H1 (cell line): ENCODE results near the gene MACROH2A1. TPM values are rescaled to one million over a fixed set of nuclear protein-coding genes. Genes with fewer than 3 reads are reported as not detected.

Experiments
- CTCF ChIA-PET: fragments of 300-600 bp; sonication (Branson Sonifier 250); formaldehyde crosslinking; loops from one replicate; lab custom pipeline; 2021; ENCODE audit not compliant: partially characterized antibody; lab: Charles Lee
- POLR2A ChIA-PET: fragments of 300-600 bp; sonication (Branson Sonifier 250); formaldehyde crosslinking; loops from one replicate; lab custom pipeline; 2021; ENCODE audit warnings: inconsistent platforms; ENCODE audit not compliant: partially characterized antibody; lab: Charles Lee
- DNase-seq, 2 experiments: peaks; one replicate each; pipeline versions ENCODE4 v3.0.0 to v3.0.0-alpha.2; 2010 to 2022; ENCODE audit warnings: low spot score in 2 of 2, low read depth in 1 of 2, mixed read lengths in 1 of 2
- FAIRE-seq: peaks from 2 replicates; lab custom pipeline; 2011; peaks lifted over from hg19 to GRCh38; lab: Jason Lieb, UNC
- H2AFZ ChIP-seq: 2 replicates; pipeline ENCODE4 v1.8.1; 2012; ENCODE audit warnings: low read length, inconsistent platforms
- H2AK5ac ChIP-seq: 2 replicates; pipeline ENCODE4 v1.6.1; 2013; ENCODE audit warnings: low read depth, low read length
- H2BK120ac ChIP-seq: replicated peaks from 2 replicates; pipeline ENCODE3; 2013; ENCODE audit warnings: low read depth, low read length, inconsistent platforms
- H2BK12ac ChIP-seq: 2 replicates; pipeline ENCODE4 v1.6.1; 2013; ENCODE audit warnings: low read depth, low read length
- H2BK15ac ChIP-seq: 2 replicates; pipeline ENCODE4 v1.6.1; 2013; ENCODE audit warnings: low read length
- H2BK20ac ChIP-seq: 2 replicates; pipeline ENCODE4 v1.6.1; 2013; ENCODE audit warnings: low read length
- H2BK5ac ChIP-seq: 2 replicates; pipeline ENCODE4 v1.6.1; 2013; ENCODE audit warnings: low read depth, low read length
- H3K14ac ChIP-seq: 2 replicates; pipeline ENCODE4 v1.6.1; 2013; ENCODE audit warnings: inconsistent platforms; ENCODE audit not compliant: insufficient read length
- H3K18ac ChIP-seq: 2 replicates; pipeline ENCODE4 v1.6.1; 2013; ENCODE audit warnings: low read length; ENCODE audit errors: extremely low read depth
- H3K23ac ChIP-seq: 2 replicates; pipeline ENCODE4 v1.6.1; 2013; ENCODE audit warnings: inconsistent platforms; ENCODE audit not compliant: insufficient read length
- H3K23me2 ChIP-seq: 2 replicates; pipeline ENCODE4 v1.6.1; 2013; ENCODE audit warnings: low read depth, low read length
- H3K27ac ChIP-seq: 2 replicates; pipeline ENCODE4 v1.6.1; 2011; ENCODE audit warnings: low read depth, low read length, inconsistent platforms
- H3K27me3 ChIP-seq, 4 experiments: replicated peaks in 1 of 4; 1 replicate in 1 of 4; 2 replicates in 3 of 4; pipeline versions ENCODE4 v1.6.1 to v1.8.1; 2011 to 2013; ENCODE audit warnings: low read length in 3 of 4, mild to moderate bottlenecking in 3 of 4, inconsistent platforms in 2 of 4, mixed read lengths in 2 of 4, moderate library complexity in 1 of 4; ENCODE audit not compliant: control insufficient read depth in 3 of 4, insufficient read depth in 3 of 4; ENCODE audit errors: extremely low read depth in 1 of 4
- H3K36me3 ChIP-seq, 4 experiments: 2 replicates each; pipeline versions ENCODE4 v1.6.1 to v1.8.1; 2011 to 2013; ENCODE audit warnings: mild to moderate bottlenecking in 4 of 4, low read length in 3 of 4, moderate library complexity in 2 of 4, control low read depth in 1 of 4, inconsistent platforms in 1 of 4; ENCODE audit not compliant: insufficient read depth in 4 of 4, control insufficient read depth in 2 of 4
- H3K4ac ChIP-seq: replicated peaks from 2 replicates; pipeline ENCODE3; 2013; ENCODE audit warnings: low read length, low read depth, mixed read lengths, inconsistent platforms; ENCODE audit not compliant: insufficient read length
- H3K4me1 ChIP-seq, 4 experiments: replicated peaks in 1 of 4; 1 replicate in 1 of 4; 2 replicates in 3 of 4; pipeline versions ENCODE4 v1.6.1 to v1.8.1; 2011 to 2013; ENCODE audit warnings: low read length in 3 of 4, inconsistent platforms in 2 of 4, mixed read lengths in 1 of 4; ENCODE audit not compliant: insufficient read depth in 4 of 4, control insufficient read depth in 3 of 4
- H3K4me2 ChIP-seq, 2 experiments: 2 replicates each; pipeline versions ENCODE4 v1.6.1 to v1.8.1; 2011 to 2013; ENCODE audit warnings: low read depth in 2 of 2, low read length in 2 of 2, control low read depth in 1 of 2, inconsistent platforms in 1 of 2, mild to moderate bottlenecking in 1 of 2; ENCODE audit not compliant: insufficient read depth in 1 of 2
- H3K4me3 ChIP-seq, 4 experiments: fragments of 200-600, 300-600 bp in 1 of 4; sonication (generic), shearing (Covaris generic), sonication (Bioruptor Twin) in 1 of 4; 2 replicates each; pipeline versions ENCODE4 v1.5.1 to v1.8.1; 2011 to 2016; ENCODE audit warnings: low read length in 4 of 4, low read depth in 3 of 4, control low read depth in 2 of 4, inconsistent platforms in 2 of 4, mild to moderate bottlenecking in 2 of 4, mixed read lengths in 1 of 4, moderate library complexity in 1 of 4; ENCODE audit not compliant: insufficient read depth in 2 of 4; ENCODE audit errors: extremely low read depth in 1 of 4
- H3K56ac ChIP-seq: replicated peaks from 2 replicates; pipeline ENCODE3; 2013; ENCODE audit warnings: low read depth, mild to moderate bottlenecking, mixed read lengths, low read length, inconsistent platforms; ENCODE audit not compliant: insufficient read length
- H3K79me1 ChIP-seq: 2 replicates; pipeline ENCODE4 v1.6.1; 2013; ENCODE audit warnings: low read depth, low read length, control low read depth
- H3K79me2 ChIP-seq, 2 experiments: 2 replicates each; pipeline versions ENCODE4 v1.6.1 to v1.8.1; 2012 to 2013; ENCODE audit warnings: low read length in 2 of 2, mild to moderate bottlenecking in 2 of 2, inconsistent platforms in 1 of 2; ENCODE audit not compliant: insufficient read depth in 2 of 2, control insufficient read depth in 1 of 2
- H3K9ac ChIP-seq, 4 experiments: replicated peaks in 1 of 4; 1 replicate in 1 of 4; 2 replicates in 3 of 4; pipeline versions ENCODE4 v1.6.1 to v1.8.1; 2011 to 2013; ENCODE audit warnings: low read depth in 3 of 4, low read length in 3 of 4, control low read depth in 2 of 4, mild to moderate bottlenecking in 2 of 4, moderate library complexity in 2 of 4, inconsistent platforms in 1 of 4; ENCODE audit errors: extremely low read depth in 1 of 4
- H3K9me3 ChIP-seq, 2 experiments: 2 replicates each; pipeline versions ENCODE4 v1.6.1 to v1.8.1; 2012 to 2013; ENCODE audit warnings: mild to moderate bottlenecking in 2 of 2, moderate library complexity in 2 of 2, control low read depth in 1 of 2, inconsistent platforms in 1 of 2, low read depth in 1 of 2, low read length in 1 of 2, mixed read lengths in 1 of 2; ENCODE audit not compliant: insufficient read depth in 2 of 2
- H4K20me1 ChIP-seq, 2 experiments: replicated peaks in 1 of 2; 2 replicates each; pipeline versions ENCODE3 to v1.8.1; 2011 to 2013; ENCODE audit warnings: inconsistent platforms in 2 of 2, low read length in 2 of 2, mild to moderate bottlenecking in 1 of 2; ENCODE audit not compliant: insufficient read depth in 2 of 2, control insufficient read depth in 1 of 2
- H4K5ac ChIP-seq: 2 replicates; pipeline ENCODE4 v1.6.1; 2013; ENCODE audit warnings: low read length, low read depth, mixed read lengths, inconsistent platforms; ENCODE audit not compliant: insufficient read length
- H4K8ac ChIP-seq: 2 replicates; pipeline ENCODE4 v1.8.0; 2013; ENCODE audit warnings: mild to moderate bottlenecking, moderate library complexity, low read length, inconsistent platforms; ENCODE audit not compliant: insufficient read depth; ENCODE audit errors: extremely low read depth
- H4K91ac ChIP-seq: replicated peaks from 2 replicates; pipeline ENCODE3; 2013; ENCODE audit warnings: low read length, mixed read lengths, inconsistent platforms; ENCODE audit not compliant: insufficient read length
- RAD21 ChIP-seq, 2 experiments: IDR thresholded peaks in 1 of 2; conservative IDR thresholded peaks in 1 of 2; 2 replicates each; pipeline ENCODE4 v1.6.1; 2011; ENCODE audit warnings: low read depth in 2 of 2, low read length in 2 of 2, improper control_type of control experiment in 1 of 2, inconsistent platforms in 1 of 2, mild to moderate bottlenecking in 1 of 2, moderate library complexity in 1 of 2
- SAP30 ChIP-seq: fragments of 300-600 bp; sonication (generic); IDR thresholded peaks from 2 replicates; pipeline ENCODE4 v1.7.1; 2012; ENCODE audit warnings: low read length, moderate library complexity, mild to moderate bottlenecking, inconsistent platforms; ENCODE audit not compliant: insufficient read depth, insufficient replicate concordance
- SIX5 ChIP-seq: IDR thresholded peaks from 2 replicates; pipeline ENCODE4 v1.6.1; 2011; ENCODE audit warnings: mild to moderate bottlenecking, low read depth, low read length
- WGBS, 2 experiments: shearing (Covaris generic) in 1 of 2; methylation state at CpG; one replicate each; pipeline versions ENCODE4 v1.1.6 to v1.1.7; 2013 to 2015; ENCODE audit warnings: low lambda C conversion rate in 2 of 2, mixed read lengths in 2 of 2, inconsistent platforms in 1 of 2, low coverage in 1 of 2, missing lambda C conversion rate in 1 of 2; ENCODE audit not compliant: insufficient replicate concordance in 2 of 2, insufficient coverage in 1 of 2, insufficient read length in 1 of 2; ENCODE audit errors: extremely low coverage in 1 of 2, missing lambda C conversion rate in 1 of 2; 5-methylcytosine and 5-hydroxymethylcytosine counted together
- polyA plus RNA-seq, 7 experiments: library from polyadenylated mRNA; depleted of rRNA in 3 of 7; stranded (reverse) in 5 of 7; unstranded in 2 of 7; fragments of >200 nt in 5 of 7; fragments of 200-250 nt in 2 of 7; gene quantifications; 1 replicate in 5 of 7; 2 replicates in 1 of 7; 4 replicates in 1 of 7; pipeline versions ENCODE4 v1.2.1 to v1.2.3, GENCODE V29; 2011 to 2013; ENCODE audit warnings: missing spikeins in 2 of 7, mixed read lengths in 2 of 7
- total RNA-seq: library from RNA; stranded (reverse); fragmentation: NEBNext Ultra II Directional; extraction: Animal tissue kit (Norgen Biotek cat#: 25700); gene quantifications from 2 replicates; pipeline ENCODE4 v1.2.1, GENCODE V29; 2021

Gene MACROH2A1
- total and polyA plus RNA-seq, 2 of the 8 experiments (the other 6 are each of a cell fraction or from before 2014, with no cell fraction given) = 60.0 to 92.3 TPM

GRCh38 chr5:135372654-135373381 lies 26.2 kb downstream of the MACROH2A1 start:
- Histone ChIP-seq H2BK12ac (no peak overlapping the region), H3K56ac (no peak overlapping the region), H4K5ac (no peak overlapping the region), H2BK20ac (no peak overlapping the region), H3K4me1 (no peaks in the 10 kb centered on the region), H2AFZ (no peak overlapping the region), H3K4ac (no peak overlapping the region), H3K27ac (no peak overlapping the region), H3K9ac (no peak overlapping the region), H3K23me2 (no peaks in the 10 kb centered on the region), H2AK5ac (no peak overlapping the region), H3K14ac (no peak overlapping the region), H2BK15ac (no peak overlapping the region), H2BK5ac (no peak overlapping the region), H3K9me3 (no peaks in the 10 kb centered on the region), H4K91ac (no peak overlapping the region), H3K27me3 (no peaks in the 10 kb centered on the region), H3K36me3 (peaks cover 0 to 9% (median 4%) of the 10 kb centered on the region in 4 experiments; a peak in 5 of 8 replicates), H3K23ac (no peak overlapping the region), H4K8ac (no peak overlapping the region), H2BK120ac (no peak overlapping the region), H3K79me2 (no peaks in the 10 kb centered on the region; a peak in 1 of 4 replicates), H3K4me2 (no peak overlapping the region), H3K4me3 (no peak overlapping the region), H4K20me1 (peaks cover 2 to 7% of the 10 kb centered on the region in 2 experiments), H3K79me1 (no peaks in the 10 kb centered on the region; the same call in 1 of the 2 replicates), H3K18ac (no peak overlapping the region)
- no peak for TF ChIP-seq SAP30
- TF ChIP-seq SIX5 = no peak
- TF ChIP-seq RAD21 (IDR thresholded peaks at IDR 0.05 in 1 of 2, conservative IDR thresholded peaks at IDR 0.05 in 1 of 2; ENCODE audit: low read depth in 2 of 2, low read length in 2 of 2) = no peak
- ChIA-PET POLR2A (interaction anchor here (0.5 kb wide), 1 partner anchor 29 kb away, joined by 4 read pairs; no protein-coding TSS in a partner anchor), CTCF (interaction anchor here (1.1 to 3.4 kb wide), 3 partner anchors 12 to 53 kb away, joined by 3 to 13 read pairs (median 4); no protein-coding TSS in a partner anchor)
- FAIRE-seq = no peak
- DNase-seq = no peak
- 73% methylated on average over 9 of the region's 10 CpGs; no CpG with 5 or more reads in 1 of the 2 experiments for WGBS, 2 experiments
